SK-N-MC (cell line): ENCODE measurements around the gene UBIAD1.

Experiments used
- EZH2 ChIP-seq: fragments of 200-600 bp; sonication (generic); IDR thresholded peaks from one replicate; pipeline ENCODE4 v1.6.1; 2017; ENCODE audit warnings: antibody characterized with exemption
- POLR2AphosphoS5 ChIP-seq: IDR thresholded peaks from 2 replicates; pipeline ENCODE4 v1.6.1; 2012; ENCODE audit warnings: mild to moderate bottlenecking, low read depth, low read length, borderline replicate concordance

- TF ChIP-seq POLR2AphosphoS5, result no peak
- no peak for TF ChIP-seq EZH2
These were observed 11.8 kb downstream of the UBIAD1 start for GRCh38 chr1:11284784-11285183.
